ENCODE measurements around the gene MS4A18.
A peak's percentile ranks its signal among the peaks of the same experiment; 100 is the strongest.
"Not testable (repeated sequence)": the region's sequence is repeated elsewhere in the genome, so short reads cannot be mapped to it uniquely, and the experiment has no call there.

The MS4A18 gene

DNA sequence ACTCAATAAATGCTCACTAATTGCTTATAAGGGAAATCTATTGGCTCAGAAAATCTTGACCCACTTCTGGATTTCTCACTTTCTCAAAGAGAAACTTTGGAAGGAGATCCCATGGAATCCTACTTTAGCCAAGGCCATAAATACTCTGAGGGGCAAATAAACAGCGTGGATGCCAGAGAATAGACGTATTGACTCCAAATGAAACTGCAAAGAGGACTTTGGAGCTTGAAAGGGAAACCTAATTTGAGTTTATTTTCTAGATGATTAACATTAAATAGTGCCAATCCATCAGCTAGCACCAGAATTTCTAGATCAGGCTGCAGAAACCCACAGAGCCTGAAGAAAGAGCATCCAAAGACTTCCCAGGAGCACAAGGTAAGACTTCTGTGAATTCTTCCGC is at the start of gene MS4A18:
TSS of gene MS4A18 (plus strand) at position 301 of the 400 bp plus-strand sequence.
- no peak for DNase-seq

GRCh38 chr11:60678231-60678630 is 46.3 kb upstream of the MS4A18 start:
- DNase-seq: not testable (repeated sequence)

DNA sequence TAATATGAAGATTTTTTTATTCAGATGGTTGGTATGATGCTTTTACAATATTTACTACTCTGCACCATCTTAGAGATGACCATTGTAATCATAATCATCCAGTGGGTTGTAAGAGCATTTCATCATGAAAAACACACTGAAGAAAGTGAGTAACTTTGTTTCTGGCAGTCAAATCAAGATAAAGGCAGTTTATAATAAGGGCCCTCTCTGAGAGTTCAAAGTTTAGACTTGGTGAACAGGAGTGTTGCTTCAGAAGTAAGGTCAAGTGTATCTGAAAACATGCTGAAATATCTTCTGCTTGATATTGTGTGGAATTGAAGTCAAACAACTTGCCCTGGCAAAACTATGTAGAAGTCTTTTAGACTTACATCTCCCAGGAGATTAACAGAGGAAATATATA is 44.6 kb upstream of the MS4A18 start:
- DNase-seq: no peak

DNA sequence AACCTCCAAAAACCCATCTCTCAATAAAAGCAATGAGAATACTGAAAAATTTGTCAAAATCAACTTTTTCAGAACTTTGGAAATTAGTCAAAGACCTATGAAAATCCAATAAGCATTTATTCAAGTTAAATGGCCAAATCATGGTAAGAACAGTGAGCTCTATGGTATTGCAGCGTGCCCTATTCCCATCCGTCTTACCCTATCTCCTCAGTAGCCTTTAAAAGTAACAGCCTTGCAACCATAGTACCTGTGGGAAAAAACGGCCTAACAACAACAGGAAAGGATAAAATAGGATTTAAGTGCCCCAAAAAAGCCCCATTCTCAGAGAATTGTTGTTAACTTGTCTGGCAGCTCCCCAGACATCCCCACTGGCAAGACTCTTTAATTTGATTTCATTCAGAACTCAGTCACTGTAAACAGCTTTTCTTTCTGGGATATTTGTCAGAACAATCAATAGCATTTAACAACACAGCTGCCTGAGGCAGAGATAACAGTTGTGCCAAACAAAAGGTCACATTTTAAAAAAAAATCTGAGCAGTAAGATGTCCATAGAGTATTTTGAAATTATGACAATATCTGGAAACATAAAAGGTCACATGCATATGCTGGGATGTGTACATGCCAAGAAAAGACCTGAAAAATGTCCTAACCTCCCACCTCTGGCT is 43.9 kb upstream of the MS4A18 start:
- no peak for DNase-seq

DNA sequence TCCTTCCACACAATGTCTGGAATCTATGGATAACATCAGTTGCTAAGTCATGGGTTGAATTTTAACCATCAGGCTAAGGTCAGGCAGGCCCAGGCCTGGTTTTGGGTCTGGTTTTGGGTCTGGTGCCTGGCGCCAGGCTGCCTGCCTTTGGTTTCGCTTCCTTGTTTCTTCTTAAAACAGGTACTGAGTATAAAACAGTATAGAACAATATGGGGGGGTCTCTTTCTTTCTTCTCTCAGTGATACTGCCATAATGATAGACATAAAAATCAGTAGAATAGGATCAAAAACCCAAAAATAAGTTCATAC is 40.0 kb upstream of the MS4A18 start:
- DNase-seq: not testable (repeated sequence)

- DNase-seq: no peak
Observed at GRCh38 chr11:60691661-60692060, 32.9 kb upstream of the MS4A18 start.

DNA sequence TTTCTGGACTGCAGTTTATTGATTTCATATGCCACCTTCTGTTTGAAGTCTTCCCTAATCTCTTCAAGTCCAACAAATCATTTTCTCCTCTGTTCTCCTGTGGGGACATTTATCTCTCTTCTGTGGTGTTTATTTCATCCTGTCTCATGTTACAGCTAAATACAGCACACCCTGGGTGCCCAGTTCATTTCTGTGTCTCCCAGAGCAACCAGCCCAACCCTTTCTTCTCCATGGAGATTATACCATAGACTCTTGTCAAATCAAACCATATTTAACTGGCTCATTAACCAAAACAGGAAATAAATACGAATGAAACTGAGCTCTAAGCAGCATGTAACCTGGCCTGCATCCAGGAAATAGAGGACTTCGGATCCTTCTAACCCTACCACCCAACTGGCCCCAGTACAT is 25.2 kb upstream of the MS4A18 start, which contains the start of gene MS4A8:
TSS of gene MS4A8 (plus strand) at position 329 of the 408 bp plus-strand sequence. CDS start 1,249 bp downstream, outside the sequence.
- DNase-seq: peak; percentile 86 to 89

DNA sequence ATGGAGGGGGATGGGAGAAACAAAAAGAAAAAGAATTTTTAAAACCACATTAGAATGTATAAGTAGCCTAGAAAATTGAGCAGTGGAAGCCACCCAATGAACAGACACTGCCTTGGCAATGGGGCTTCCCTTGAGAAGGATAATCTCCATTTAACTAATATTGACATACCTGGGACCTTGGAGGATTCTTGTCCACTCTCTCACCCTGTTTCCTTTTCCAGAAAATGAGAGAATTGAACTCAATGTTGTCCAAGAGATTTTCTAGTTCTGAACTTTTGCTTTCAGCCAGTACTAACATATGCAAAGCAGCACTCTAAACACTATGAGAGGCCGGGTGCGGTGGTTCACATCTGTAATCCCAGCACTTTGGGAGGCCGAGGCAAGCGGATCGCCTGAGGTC is 24.6 kb upstream of the MS4A18 start:
- DNase-seq: no peak

- DNase-seq: peak; percentile 63 to 71
Observed at GRCh38 chr11:60700689-60701468, 23.6 kb upstream of the MS4A18 start.

DNA sequence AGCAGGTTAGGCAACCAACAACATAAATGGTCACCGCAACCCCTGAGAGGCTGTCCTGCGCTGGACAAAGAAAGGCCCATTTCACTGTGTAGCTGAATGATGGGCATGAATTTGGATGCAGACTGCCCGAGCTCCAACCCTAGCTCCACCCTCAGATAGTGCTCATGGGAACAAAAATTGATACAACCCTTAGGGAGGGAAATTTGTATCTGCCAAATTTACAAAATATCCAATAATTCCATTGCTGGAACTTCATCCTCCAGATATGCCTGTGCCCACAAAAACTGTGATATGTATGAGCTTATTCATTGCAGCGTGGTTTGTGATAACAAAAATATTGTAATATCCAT is 23.1 kb upstream of the MS4A18 start:
- DNase-seq: no peak

- DNase-seq: no peak
Observed at GRCh38 chr11:60703374-60703773, 21.1 kb upstream of the MS4A18 start.

GRCh38 chr11:60705895-60706294 is 18.6 kb upstream of the MS4A18 start:
- no peak for DNase-seq

DNA sequence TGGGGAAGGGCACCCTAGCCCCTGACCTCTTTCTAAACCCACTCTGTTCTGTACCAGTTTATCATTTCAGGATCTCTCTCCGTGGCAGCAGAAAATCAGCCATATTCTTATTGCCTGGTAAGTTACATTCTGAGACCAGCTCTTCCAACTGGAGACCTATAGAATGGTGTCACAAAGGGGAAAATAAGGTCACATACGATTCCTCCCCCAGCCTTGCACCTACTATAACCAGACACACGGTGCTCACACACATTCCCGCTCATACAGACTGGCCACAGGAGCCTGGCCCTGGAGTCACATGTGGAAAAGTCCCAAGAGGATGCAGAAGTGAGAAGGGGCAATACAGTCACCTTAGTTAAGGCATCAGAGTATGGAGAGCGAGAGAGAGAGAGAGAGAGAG is 17.6 kb upstream of the MS4A18 start:
- DNase-seq: no peak

- no peak for DNase-seq
Observed at GRCh38 chr11:60710482-60710881, 14.0 kb upstream of the MS4A18 start.

GRCh38 chr11:60711276-60711675 is 13.2 kb upstream of the MS4A18 start:
- DNase-seq: no peak

DNA sequence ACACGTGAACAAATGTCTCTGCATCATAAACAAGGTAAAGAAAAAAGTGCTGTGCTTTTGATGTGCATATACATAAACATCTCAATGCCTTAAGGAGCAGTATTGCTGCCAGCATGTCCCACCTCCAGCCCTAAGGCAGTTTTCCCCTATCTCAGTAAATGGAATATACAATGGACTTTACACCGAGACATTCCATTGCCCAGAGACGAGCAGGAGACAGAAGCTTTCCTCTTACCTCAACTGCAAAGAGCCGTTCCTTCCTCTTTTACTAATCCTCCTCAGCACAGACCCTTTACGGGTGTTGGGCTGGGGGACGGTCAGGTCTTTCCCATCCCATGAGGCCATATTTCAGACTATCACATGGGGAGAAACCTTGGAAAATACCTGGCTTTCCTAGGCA is 11.1 kb upstream of the MS4A18 start:
- DNase-seq: not testable (repeated sequence)

GRCh38 chr11:60717956-60718355 is 6.6 kb upstream of the MS4A18 start:
- DNase-seq: no peak

DNA sequence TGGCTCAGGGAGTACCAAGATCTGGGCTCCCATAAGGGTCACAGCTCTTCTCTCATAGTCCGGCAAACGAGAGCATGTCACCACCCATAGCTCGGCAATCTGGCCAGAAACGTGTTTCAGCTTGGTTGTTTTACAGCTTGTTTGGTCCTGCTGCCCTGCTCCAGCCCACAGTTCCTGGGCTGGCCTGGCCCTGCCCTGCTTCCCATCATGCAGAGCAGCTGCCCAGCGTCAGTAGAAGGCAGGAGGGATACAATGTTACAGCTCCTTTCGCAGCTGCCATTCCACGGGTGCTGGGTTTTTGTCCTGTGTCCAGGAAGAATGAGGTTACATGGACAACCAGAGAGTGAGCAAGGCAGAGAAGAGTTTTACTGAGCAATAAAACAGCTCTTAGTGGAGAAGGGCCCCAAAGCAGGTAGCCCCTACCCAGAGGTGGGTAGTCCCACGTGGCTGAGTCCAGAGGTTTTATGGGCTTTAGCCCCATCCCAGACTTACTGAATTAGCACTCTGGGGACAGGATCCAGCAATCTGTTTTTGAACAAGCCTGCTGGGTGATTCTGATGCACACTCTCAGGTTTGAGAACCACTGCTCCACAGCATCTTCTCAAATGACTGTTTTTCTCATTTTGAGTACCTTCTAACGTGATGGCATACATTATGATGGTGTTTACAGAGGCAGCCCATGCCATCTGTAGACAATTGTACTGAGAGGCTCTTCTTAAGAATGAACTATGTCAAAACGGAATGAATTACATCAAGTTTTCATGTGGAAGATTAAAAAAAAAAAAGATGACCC is 5.8 kb upstream of the MS4A18 start:
- no peak for DNase-seq

DNA sequence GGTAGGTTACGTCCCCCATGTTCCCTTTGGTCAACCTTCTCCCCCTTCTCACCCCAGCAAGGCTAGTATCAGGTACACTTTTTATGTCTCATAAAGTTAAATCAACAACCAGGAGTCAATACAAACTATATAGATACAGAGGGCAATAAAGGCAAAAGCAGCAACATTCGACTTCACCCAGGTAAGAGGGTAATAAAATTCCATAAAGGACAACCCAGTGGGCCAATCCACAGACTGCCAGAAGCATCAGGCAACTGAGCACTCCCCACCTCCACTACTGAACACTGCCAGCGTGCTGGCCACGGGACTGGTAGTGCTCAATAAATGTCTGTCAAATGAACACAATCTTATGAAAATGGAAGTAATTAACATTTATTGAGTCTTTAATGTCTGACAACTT is 5.1 kb upstream of the MS4A18 start:
- DNase-seq: no peak

DNA sequence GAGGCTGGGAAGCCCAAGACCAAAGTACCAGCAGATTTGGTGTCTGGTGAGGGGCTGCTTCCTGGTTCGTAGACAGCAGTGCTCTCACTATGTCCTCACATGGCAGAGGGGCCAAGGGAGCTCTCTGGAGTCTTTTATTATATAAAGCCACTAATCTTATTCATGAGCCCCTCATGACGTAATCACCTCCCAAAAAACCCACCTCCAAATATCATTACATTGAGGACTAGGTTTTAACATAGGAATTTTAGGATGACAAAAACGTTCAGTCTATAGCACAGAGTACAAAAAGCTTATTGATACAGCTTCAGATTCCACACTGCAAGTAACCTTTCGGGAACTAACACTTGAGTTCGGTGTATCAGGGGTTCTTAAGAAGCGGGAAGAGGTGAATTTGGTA is 4.1 kb upstream of the MS4A18 start:
- DNase-seq: no peak

DNA sequence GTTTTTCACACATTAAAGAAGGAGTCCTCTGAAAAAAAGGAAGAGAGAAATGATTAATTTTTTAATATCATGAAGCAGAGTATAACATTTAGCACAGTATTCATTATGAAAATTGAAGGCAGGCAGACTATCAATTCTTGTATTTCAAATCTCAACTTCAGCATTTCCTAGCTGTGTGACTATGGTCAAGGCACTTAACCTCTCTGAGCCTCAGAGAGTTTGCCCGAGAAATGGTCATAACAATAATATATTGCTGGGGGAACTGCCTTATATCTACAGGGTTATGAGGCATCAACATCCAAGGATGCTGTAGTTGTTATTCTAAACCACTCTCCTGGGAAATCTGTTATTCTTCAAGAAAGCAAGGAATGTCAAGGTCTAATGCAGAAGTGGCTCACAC is 1.1 kb downstream of the MS4A18 start:
- no peak for DNase-seq

GRCh38 chr11:60731586-60731985 is 7.1 kb downstream of the MS4A18 start:
- DNase-seq: no peak

GRCh38 chr11:60734279-60734678 is 9.8 kb downstream of the MS4A18 start:
- no peak for DNase-seq

DNA sequence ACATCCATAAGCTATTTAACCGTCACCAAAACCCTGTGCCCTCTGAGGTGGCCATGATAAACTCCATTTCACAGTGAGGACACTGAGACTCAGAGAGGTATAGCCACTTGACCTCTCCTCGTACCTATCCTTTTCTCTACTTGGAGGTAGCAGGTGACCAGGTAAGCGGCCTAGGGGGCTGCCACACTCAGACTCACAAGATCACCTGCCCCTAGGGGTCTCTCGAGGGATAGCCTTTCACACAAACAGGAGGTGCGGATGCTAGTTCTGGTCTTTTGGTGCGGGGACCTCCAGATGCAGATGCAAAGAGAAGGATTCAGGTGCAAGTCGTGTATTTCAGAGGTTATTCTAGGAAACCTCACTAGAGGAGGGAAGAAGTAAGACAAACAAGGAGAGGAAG is 14.6 kb downstream of the MS4A18 start:
- no peak for DNase-seq

Data from NCI-H1930 (cell line).